Iris pigment epithelial cell (primary cell): ENCODE results near the gene ABLIM2.

Source experiments
- DNase-seq: peaks from one replicate; pipeline ENCODE4 v3.0.0-alpha.2; 2011; ENCODE audit warnings: low read depth

The ABLIM2 gene

GRCh38 chr4:8045909-8046308 is 112.7 kb downstream of the ABLIM2 start:
- no peak for DNase-seq

- DNase-seq: no peak
Measured at GRCh38 chr4:8044699-8045098, 113.9 kb downstream of the ABLIM2 start.

DNA sequence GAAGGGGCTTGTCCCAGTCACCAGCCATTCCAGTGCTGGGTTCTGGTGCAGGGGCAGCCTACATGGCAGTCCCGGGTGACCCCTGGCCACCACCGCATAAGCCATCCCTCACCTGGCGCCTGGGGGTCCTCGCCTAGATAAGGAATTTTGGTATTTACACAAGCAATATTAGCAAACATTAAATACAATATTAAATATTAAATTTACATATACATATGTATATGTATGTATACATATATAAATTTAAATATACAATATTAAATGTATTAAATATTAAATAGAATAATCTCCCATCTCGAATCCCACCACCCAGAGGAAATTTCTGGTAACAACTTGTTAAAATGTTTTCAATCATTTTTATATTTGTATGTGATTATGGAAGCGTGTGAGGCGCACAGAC is 114.4 kb downstream of the ABLIM2 start:
- no peak for DNase-seq

DNA sequence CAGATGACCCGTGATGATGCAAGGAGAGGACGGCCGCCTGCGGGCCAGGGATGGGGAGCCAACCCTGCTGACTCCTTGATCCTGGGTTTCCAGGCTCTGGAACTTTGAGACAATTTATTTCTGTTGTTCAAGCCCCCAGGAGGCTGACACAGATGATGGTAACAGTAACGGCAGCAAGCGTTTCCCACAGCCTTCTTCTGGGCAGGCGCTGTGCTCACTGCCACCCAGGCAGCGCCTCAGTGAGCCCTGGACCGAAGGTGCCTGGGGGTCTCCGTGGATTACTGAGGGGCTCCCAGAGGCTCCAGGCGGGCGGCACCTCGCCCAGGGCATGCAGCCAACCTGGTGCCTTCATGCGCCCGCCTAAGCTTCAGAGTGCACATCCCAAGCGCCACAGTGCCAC is 115.0 kb downstream of the ABLIM2 start:
- DNase-seq: no peak

DNA sequence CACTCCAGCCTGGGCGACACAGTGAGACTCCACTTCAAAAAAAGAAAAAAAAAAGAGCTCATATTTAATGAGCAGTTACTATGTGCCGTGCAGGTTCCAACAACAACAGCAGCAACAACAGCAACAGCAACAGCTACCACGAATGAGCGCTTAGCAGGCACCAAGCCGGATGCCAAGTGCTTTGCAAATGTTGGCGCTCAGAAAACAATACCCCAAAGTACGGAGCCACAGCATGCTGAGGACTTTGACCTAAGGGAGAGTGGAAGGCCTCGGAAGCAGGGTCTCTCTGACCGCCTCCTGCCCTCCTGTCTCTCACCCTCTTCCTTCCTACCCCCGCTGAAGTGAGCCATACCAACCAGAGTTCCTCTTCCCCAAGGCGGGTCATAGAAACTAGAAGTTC is 116.7 kb downstream of the ABLIM2 start:
- no peak for DNase-seq

DNA sequence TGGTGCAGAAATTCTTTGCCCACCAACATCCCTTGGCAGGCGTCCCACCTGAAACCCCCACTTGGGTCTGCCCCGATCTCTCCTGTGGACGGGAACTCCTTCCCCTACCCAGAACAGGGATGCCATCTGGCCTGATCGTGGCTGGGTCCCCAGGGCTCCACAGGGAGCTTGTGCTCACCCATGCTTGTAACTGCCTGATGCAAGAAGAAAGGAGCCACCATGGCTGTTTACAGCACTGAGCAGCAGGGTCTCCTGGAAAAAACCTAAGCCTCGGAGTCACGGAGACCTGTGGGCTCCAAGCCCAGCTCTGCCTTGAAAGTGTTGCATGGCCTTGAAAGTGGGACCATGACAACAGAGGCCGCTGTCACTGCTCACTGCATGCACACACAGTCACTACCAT is 117.4 kb downstream of the ABLIM2 start:
- DNase-seq: no peak

- DNase-seq: no peak
Measured at GRCh38 chr4:8040607-8041006, 118.0 kb downstream of the ABLIM2 start.

DNA sequence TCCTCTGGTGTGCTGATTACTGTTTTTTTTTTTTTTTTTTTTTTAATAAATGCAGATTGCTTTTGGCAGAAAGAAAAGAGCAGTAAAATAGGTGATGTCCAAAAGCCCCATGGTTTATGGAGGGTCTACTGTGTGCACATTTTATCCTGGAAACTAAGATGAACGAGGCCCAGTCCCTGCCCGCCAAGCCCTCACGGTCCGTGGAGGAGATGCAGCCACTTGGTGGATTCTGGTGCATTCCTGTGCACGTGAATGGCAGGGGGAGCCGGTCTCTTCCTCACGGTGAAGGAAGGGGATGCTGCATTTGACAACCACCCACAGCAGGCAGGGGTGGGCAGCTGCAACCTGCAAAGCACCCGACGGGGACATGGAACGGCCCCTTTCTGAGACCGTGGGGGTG is 118.8 kb downstream of the ABLIM2 start:
- no peak for DNase-seq

- no peak for DNase-seq
Measured at GRCh38 chr4:8039290-8039689, 119.3 kb downstream of the ABLIM2 start.

DNA sequence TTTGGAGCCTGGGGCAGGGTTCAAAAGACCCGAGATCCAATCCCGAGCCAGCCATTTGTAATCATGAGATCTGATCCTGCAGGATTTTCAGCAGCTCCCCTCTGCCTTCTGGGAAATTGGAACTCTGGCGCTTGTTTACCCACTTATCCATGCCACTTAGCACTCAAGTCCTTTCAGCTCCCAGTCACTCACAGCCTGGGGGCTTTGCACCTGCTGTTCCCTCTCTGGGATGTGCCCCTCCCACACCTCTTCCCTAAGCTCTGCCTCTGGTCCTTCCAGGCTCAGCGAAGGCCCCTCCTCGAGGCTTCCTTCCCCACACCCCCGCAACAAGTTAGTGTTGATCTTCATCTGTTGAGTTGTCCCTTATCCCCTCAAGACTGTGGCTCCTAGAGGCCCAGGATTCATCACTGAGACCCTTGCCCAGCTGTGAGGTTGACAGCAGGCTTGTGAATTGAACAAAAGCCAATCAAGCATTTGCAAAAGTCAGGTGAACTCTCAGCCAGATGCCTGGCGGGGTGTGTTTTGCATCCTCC is 119.8 kb downstream of the ABLIM2 start:
- DNase-seq: no peak

DNA sequence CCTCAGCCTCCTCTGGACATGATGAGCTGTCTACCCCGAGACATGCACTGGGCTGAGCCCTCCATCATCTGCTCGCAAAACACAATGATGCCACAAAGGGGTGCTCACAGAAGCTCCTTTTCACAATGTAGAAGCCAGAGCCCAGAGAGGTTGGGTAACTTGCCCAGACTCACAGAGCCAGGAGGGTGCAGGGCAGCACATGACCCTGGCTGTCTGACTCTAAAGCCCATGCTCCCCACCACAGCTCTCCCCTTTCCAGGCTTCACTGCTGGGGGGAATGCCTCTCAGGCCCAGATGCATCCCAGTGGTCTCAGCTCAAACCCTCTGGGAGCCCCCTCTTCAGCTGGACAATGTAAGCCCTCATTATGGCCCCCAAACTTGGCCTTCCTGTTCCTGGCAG is 120.5 kb downstream of the ABLIM2 start:
- DNase-seq: no peak

GRCh38 chr4:8037150-8037769 is 121.4 kb downstream of the ABLIM2 start:
- no peak for DNase-seq

DNA sequence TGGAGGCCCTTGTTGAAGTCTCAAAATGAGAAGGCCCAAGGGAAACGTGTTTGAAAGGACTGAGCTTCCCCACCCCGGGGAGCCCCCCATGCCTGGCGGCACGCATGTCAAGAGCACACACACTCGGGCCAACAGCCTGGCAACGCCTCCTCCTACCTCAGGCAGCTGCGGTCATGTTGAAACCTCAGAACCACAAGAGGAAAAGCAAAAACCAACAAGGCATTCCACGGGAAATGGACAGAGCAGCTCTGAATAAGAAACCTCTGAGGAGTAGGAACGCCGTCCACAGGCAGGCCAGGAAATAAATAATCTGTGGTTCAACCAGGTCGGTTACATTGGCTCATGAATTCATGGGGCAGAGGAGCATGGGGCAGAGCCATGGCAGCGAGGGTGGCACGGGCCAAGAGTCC is 123.2 kb downstream of the ABLIM2 start:
- DNase-seq: peak; percentile 69

DNA sequence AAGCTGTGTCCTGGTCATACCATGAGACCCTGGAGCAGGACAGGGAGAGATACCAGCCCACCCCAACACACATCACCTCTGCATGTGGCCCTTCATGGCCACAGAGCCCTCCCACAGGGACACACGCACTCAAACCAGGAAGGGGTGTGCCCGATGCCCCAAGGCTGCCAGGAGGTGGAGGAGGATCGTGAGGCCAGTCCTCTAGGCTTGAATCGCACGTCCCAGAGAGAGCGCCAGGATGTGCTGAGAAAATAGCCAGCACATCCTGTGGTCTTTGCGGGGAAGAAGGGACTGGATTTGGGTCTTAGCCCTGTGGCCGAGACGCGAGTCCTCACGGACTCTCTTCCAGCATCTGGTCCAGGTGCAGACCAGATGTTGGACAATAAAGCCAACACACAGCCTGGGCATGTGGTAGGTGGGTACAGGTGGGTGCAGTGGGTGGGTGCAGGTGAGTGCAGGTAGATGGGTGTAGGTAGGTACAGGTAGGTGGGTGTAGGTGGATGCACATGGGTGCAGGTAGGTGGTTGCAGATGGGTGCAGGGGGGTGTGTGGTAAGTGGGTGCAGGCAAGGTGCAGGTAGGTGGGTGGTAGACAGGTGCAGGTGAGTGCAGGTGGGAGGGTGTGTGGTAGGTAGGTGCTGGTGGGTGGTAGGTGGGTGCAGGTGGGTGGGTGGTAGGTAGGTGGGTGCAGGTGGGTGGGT is 124.6 kb downstream of the ABLIM2 start:
- DNase-seq: no peak

DNA sequence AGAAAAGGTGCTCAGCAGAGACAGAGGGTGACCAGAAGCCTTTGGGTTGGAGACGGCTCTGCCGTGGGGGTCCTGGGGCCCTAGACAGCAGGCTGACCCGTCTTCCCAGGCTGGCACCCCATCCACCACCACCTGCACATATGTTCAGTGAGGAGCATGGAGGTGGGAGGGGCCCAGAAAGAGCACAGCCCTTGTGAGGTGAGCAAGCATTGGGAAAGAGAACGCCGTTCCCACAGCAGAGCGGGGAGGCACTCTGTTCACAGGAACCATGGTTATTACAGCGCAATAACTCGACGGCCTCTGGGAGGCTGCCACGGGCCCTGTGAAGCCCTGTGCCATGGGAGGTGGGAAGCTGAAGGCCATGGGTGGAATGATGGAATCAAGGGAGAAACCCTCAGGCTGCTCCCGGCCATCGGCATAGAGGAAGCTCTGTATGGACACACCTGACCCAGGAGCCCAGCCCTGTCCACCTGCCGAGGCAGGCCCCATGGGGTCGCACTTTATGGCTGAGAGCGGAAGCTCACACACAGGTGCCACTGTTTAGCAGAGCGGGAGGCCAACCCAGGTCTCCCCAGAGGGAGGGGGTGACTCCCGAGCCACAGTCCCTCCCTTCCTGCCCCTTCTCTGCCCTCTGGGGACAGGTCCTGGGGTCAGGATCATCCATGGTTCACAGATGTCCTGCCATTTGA is 125.4 kb downstream of the ABLIM2 start:
- DNase-seq: no peak

GRCh38 chr4:8032381-8032780 is 126.2 kb downstream of the ABLIM2 start:
- DNase-seq: no peak

- no peak for DNase-seq
Measured at GRCh38 chr4:8030121-8030781, 128.4 kb downstream of the ABLIM2 start.

GRCh38 chr4:8029689-8030088 is 128.9 kb downstream of the ABLIM2 start:
- DNase-seq: no peak

GRCh38 chr4:8028884-8029568 is 129.6 kb downstream of the ABLIM2 start:
- DNase-seq: no peak

DNA sequence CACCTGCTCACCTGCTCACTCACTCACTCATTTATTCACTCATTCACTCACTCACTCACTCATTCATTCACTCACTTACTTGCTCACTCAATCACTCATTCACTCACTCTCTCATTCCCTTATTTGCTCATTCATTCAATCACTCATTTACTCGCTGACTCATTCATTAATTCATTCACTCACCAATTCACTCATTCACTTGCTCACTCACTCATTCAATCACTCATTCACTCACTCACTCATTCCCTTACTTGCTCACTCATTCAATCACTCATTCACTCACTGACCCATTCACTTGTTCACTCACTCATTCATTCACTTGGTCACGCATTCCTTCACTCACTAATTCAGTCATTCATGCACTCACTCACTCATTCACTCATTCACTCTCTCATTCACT is 130.2 kb downstream of the ABLIM2 start:
- DNase-seq: no peak

DNA sequence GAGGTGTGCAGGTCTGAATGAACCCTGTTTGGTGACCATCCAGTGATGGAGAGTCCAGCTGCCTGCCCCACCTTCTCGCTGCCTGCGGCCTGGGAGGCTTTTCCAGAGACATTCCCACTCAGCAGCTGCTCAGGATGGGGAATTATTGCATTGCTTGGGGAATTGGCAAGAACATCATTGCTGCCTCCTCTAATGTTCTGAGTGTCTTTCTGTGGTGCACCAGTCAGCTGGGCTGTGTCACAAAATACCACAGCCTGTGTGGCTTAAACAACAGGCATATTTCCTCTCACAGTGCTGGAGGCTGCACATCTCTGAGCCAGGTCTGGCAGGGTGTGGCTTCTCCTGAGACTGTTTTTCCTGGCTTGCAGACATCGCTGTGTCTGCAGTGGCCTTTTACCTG is 132.2 kb downstream of the ABLIM2 start:
- no peak for DNase-seq

DNA sequence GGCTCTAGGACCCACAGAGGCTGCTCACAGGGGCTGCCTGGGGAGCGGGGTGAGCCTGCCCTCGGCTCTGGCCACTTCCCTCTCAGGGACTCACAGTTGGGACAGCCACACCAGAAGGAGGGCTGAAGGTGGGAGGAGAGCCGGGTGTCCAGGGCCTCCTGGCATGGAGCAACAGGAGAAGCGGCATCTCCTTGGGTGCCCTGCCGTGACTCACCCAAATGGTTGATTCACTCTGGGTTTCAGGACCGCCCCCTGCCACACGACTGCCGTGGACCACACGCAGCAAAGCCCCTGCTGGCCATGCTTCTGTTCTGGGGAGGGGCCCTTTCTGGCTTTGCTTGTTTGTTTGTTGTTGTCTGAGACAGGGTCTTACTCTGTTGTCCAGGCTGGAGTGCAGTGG is 132.9 kb downstream of the ABLIM2 start:
- no peak for DNase-seq
